Mesangial cell (primary cell): ENCODE data around the gene ZNF587. TPM values are rescaled to one million over a fixed set of nuclear protein-coding genes. Genes with fewer than 3 reads are reported as not detected.

Source experiments
- total RNA-seq: library from RNA; depleted of rRNA; stranded (reverse); fragments of >200 nt; gene quantifications from 2 replicates; pipeline ENCODE4 v1.2.3, GENCODE V29; 2015

The ZNF587 gene
- total RNA-seq, result 12.7 and 15.6 TPM in 2 replicates

DNA sequence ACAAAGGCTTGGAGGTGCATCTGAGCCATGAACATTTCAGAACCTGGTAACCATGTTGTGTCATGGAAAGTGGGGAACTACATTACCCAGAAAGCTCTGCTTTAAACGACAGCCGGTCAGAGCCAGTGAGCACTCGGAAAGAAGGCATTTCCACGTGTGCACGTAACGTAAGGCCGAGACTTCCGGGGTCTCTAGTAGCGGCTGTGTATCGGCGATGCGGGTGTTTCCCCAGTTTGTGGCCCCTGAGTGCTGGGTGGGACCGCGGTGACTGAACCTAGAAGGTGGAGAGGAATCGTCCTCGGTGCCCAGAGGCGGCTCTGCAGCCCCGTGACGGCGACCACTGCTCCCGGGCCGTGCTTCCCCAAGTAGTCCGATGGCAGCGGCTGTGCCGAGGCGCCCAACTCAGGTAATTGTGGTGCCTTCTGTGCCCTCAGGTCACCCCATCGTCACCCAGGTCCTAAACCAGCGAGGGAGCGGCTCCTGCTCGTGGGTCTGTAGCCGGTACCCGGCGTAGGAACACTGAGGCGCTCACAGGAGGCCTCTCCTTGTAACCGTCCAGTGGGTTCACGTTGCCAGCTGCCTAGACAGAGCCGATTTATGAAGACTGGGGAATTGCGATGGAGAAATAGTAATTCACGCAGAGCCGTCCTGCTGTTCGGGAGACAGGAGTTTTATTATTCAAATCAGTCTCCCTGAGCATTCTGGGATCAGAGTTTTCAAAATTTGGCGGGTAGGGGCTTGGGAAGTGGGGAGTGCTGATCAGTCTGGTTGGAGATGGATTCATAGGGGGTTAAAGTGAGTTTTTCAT is at the start of gene ZNF587:
ZNF587 (plus strand) TSS at position 194 of the 808 bp plus-strand sequence; CDS start at position 374, 180 bp downstream.

DNA sequence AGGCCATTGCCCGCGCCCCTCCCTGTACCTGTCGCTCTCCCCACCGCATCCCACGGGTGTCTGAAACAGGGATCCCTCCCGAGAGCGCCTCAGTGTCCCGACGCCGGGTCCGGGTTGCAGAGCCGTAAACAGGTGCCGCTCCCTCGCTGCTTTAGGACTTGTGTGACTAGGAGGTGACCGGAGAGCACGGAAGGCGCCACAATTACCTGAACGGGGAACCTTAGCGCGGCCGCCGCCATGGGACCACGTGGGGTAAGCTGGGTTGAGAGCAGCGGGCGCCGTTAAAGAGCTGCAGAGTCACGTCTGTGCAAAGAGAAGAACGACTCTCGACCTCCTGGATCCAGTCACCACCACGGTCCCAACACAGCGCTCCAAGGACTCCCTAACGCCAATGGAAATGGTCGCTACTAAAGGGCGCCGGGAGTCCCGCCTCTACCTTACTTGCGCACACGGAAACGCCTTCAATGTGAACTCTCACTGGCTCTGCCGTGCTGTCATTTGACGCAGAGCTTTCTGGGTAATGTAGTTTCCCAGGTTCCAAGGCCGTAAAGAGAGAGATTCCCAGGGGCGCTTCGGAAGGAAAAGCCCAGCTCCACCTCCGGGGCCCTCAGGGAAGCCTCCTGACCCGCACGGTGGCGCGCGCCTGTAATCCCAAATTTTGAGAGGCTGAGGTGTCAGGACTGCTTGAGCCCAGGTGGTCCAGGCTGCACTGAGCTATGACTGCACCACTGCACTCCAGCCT is 35.0 kb upstream of the ZNF587 start, which contains the start of gene ZNF552:
ZNF552 (minus strand) TSS at position 409 of the 742 bp plus-strand sequence; CDS start at position 239, 170 bp downstream.

DNA sequence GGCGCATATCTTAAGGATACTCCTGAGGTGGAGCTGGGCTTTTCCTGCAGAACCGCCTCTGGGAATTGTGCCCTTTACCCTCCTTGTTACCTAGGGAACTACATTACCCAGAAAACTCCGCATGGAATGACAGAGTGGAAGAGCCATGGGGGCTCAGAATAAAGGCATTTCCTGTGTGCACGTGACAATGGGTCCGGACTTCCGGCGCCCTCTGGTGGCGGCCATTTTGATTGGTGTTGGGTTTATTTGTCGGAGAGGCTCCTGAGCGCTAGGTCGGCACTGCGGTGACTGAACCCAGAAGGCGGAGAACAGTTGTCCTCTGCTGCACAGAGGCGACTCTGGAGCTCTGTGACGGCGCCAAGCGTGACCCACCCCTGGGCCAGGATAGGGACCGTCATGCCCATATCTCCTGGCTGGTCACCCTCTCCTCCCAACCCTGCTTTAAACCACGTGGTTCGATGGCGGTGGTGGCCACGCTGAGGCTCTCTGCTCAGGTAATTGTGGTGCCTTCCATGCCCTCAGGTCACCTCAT is 19.5 kb upstream of the ZNF587 start, which contains the start of gene ZNF587B:
ZNF587B (plus strand) TSS at position 229 of the 532 bp plus-strand sequence; CDS start at position 459, 230 bp downstream.

DNA sequence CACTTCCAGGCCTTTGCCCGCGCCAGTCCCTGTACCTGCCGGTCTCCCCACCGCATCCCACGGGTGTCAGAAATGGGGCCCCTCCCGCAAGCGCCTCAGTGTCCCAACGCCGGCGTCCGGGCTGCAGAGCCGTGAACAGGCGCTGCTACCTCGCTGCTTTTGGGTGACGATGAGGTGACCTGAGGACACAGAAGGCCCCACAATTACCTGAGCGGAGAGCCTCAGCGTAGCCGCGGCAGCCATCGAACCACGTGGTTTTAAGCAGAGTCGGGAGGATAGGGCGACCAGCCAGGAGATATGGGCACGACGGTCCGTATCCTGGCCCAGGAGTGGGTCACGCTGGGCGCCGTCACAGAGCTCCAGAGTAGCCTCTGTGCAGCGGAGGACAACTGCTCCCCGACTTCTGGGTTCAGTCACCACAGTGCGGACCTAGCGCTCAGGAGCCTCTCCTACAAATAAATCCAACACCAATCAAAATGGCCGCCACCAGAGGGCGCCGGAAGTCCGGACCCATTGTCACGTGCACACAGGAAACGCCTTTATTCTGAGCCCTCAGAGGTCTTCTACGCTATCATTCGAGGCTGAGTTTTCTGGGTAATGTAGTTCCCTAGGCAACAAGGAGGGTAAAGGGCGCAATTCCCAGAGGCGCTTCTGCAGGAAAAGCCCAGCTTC is 39.0 kb downstream of the ZNF587 start, which contains the start of gene ZNF814:
ZNF814 (minus strand) TSS at position 478 of the 672 bp plus-strand sequence; CDS start at position 243, 235 bp downstream.

Other genes with a start within 250 kb of the ZNF587 start
- gene ZNF530, start 250.0 kb upstream of the ZNF587 start, total RNA-seq, result 3.5 and 4.1 TPM in 2 replicates
- gene ZNF134, start 235.6 kb upstream of the ZNF587 start, total RNA-seq, result 9.6 and 17.4 TPM in 2 replicates
- gene ZNF211, start 216.7 kb upstream of the ZNF587 start, total RNA-seq, result 4.2 and 7.5 TPM in 2 replicates
- not detected in 2 replicates for gene ZSCAN4, start 180.9 kb upstream of the ZNF587 start, total RNA-seq
- gene ZNF551, start 167.9 kb upstream of the ZNF587 start, total RNA-seq, result 4.6 and 7.2 TPM in 2 replicates
- 0.98 and 2.2 TPM in 2 replicates for gene ZNF154, start 140.7 kb upstream of the ZNF587 start, total RNA-seq
- 2.9 and 4.7 TPM in 2 replicates for gene ZNF671, start 122.2 kb upstream of the ZNF587 start, total RNA-seq
- 8.0 and 14.2 TPM in 2 replicates for gene ZNF776, start 103.0 kb upstream of the ZNF587 start, total RNA-seq
- 6.8 and 8.1 TPM in 2 replicates for gene ZNF586, start 80.2 kb upstream of the ZNF587 start, total RNA-seq
- gene ZNF552, start 34.9 kb upstream of the ZNF587 start, total RNA-seq, result 3.9 and 5.8 TPM in 2 replicates
- 6.8 and 8.4 TPM in 2 replicates for gene ZNF587B, start 19.6 kb upstream of the ZNF587 start, total RNA-seq
- gene ZNF814, start 39.2 kb downstream of the ZNF587 start, total RNA-seq, result 4.1 and 4.3 TPM in 2 replicates
- gene ZNF417, start 66.7 kb downstream of the ZNF587 start, total RNA-seq, result 5.5 and 6.1 TPM in 2 replicates
- 3.0 and 7.7 TPM in 2 replicates for gene ZNF418, start 85.5 kb downstream of the ZNF587 start, total RNA-seq
- gene ZNF256, start 97.8 kb downstream of the ZNF587 start, total RNA-seq, result 2.1 and 2.5 TPM in 2 replicates
- 0.13 TPM in 1 of 2 replicates, not detected in the other for gene C19orf18, start 124.7 kb downstream of the ZNF587 start, total RNA-seq
- gene ZNF606, start 153.0 kb downstream of the ZNF587 start, total RNA-seq, result 5.7 and 18.0 TPM in 2 replicates
- gene ZSCAN1, start 184.2 kb downstream of the ZNF587 start, total RNA-seq, result not detected in 2 replicates
- 1.1 and 5.5 TPM in 2 replicates for gene ZNF135, start 209.4 kb downstream of the ZNF587 start, total RNA-seq
- gene ZSCAN18, start 248.4 kb downstream of the ZNF587 start, total RNA-seq, result 23.0 and 59.3 TPM in 2 replicates